DOHH2 (cell line): Measurements from ENCODE around the gene CAPN2.

Experiments
- CTCF ChIP-seq: fragments of 200-600 bp; sonication (generic); IDR thresholded peaks from one replicate; pipeline ENCODE4 v1.5.1; 2014; ENCODE audit warnings: antibody characterized with exemption, mild to moderate bottlenecking, low read depth, low read length; ENCODE audit not compliant: poor library complexity, severe bottlenecking
- EZH2phosphoT487 ChIP-seq: fragments of 200-600 bp; sonication (generic); IDR thresholded peaks from 2 replicates; pipeline ENCODE4 v1.6.1; 2017; ENCODE audit warnings: borderline replicate concordance, mild to moderate bottlenecking, antibody characterized with exemption, low read length, moderate library complexity, mixed read lengths

GRCh38 chr1:223771469-223771813, 59.1 kb downstream of the CAPN2 start:
- TF ChIP-seq CTCF (no peak), EZH2phosphoT487 (no peak)
